Measurements from ENCODE around the gene PGA3. TPM values are rescaled to one million over a fixed set of nuclear protein-coding genes. Genes with fewer than 3 reads are reported as not detected.

PGA3 gene
- total RNA-seq, 1 donor from 2014 or later, result not detected

DNA sequence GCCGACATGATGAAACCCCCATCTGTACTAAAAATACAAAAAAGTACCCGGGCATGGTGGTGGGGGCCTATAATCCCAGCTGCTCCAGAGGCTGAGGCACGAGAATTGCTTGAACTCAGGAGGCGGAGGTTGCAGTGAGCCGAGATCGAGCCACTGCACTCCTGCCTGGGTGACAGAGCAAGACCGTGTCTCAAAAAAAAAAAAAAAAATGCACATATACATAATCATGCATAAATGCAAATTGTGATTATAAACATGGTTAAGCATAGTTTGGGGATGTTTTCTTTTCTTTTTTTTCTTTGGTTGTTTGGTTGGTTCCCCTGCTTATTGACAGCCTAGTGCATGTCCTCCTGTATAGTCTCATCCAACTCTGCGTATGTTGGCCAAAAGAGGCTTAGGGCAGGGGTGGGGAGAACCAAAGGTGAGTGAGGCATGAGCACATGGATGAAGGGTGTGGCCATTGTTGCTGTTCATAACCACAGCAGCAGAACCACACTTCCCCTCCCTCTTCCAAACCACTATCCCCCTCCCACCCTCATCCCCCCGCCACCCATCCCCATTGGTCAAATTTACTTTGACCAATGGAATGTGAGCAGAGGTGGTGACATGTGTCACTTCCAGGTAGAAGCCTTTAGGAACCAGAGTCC, 35.1 kb upstream of the PGA3 start:
- no peaks in the 10 kb centered on the region for H3K9me3 Mint-ChIP-seq (ENCODE audit: low read depth)
- H3K36me3 Mint-ChIP-seq (ENCODE audit: low read depth), result peaks cover 1% of the 10 kb centered on the region

DNA sequence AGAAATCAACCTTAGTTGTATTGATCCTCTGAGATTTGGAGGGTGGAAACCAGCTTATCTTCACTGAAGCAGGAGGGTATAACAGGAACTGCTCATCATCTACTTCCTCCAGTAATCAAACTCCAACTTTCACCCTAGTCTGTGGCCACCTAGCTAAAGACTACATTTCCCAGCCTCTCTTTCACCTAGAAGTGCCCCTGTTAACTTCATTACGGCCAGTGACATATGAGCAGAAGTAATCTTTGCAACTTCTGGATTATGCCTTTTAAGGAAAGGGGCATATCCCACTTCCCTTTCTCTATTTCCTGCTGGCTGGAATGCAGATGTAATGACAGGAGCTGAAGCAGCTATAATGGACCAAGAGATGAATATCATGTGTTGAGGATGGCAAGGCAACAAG, 34.5 kb upstream of the PGA3 start:
- Mint-ChIP-seq H3K9me3 (ENCODE audit: low read depth) (no peaks in the 10 kb centered on the region), H3K4me1 (ENCODE audit: low read depth) (no peaks in the 10 kb centered on the region), H3K4me3 (ENCODE audit: unreplicated experiment) (no peak overlapping the region), H3K36me3 (ENCODE audit: low read depth) (peaks cover 1% of the 10 kb centered on the region), H3K27me3 (ENCODE audit: low read depth) (peaks cover 20% of the 10 kb centered on the region), H3K27ac (ENCODE audit: unreplicated experiment) (no peak overlapping the region)
- DNase-seq (ENCODE audit: low spot score), result no peak
- TF ChIP-seq, protein P1, sequence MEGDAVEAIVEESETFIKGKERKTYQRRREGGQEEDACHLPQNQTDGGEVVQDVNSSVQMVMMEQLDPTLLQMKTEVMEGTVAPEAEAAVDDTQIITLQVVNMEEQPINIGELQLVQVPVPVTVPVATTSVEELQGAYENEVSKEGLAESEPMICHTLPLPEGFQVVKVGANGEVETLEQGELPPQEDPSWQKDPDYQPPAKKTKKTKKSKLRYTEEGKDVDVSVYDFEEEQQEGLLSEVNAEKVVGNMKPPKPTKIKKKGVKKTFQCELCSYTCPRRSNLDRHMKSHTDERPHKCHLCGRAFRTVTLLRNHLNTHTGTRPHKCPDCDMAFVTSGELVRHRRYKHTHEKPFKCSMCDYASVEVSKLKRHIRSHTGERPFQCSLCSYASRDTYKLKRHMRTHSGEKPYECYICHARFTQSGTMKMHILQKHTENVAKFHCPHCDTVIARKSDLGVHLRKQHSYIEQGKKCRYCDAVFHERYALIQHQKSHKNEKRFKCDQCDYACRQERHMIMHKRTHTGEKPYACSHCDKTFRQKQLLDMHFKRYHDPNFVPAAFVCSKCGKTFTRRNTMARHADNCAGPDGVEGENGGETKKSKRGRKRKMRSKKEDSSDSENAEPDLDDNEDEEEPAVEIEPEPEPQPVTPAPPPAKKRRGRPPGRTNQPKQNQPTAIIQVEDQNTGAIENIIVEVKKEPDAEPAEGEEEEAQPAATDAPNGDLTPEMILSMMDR (IDR thresholded peaks at IDR 0.05), result no peak

More for the DNA sequence above, 35.1 kb upstream of the PGA3 start:
- Mint-ChIP-seq H3K4me1 (ENCODE audit: low read depth) (no peaks in the 10 kb centered on the region), H3K27me3 (ENCODE audit: low read depth) (peaks cover 14% of the 10 kb centered on the region), H3K4me3 (ENCODE audit: unreplicated experiment) (no peak overlapping the region), H3K27ac (ENCODE audit: unreplicated experiment) (no peak overlapping the region)
- no peak for DNase-seq (ENCODE audit: low spot score)
- TF ChIP-seq, protein P1 (IDR thresholded peaks at IDR 0.05), result no peak

DNA sequence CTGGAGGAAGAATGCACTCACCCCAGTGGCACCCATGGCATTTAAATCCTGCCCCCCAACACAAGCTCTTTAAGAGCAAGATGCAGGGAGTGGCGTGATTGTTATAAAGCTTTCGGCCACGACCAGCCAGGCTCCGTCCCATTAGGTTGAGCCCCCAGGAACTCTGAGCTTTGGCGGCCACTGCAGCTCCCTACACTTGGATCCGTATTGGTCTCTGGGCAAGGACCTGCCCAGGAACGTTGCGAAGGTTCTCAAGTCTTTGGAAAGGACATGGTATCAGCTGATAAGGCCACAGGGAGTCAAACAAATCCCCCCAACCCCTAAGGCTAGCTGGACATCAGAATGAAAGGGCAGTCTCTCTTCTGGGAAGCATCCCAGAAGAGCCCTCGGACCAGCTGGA, 32.7 kb upstream of the PGA3 start:
- TF ChIP-seq, protein P1 (IDR thresholded peaks at IDR 0.05), result no peak
- Mint-ChIP-seq H3K36me3 (ENCODE audit: low read depth) (peaks cover 1% of the 10 kb centered on the region), H3K27me3 (ENCODE audit: low read depth) (peaks cover 32% of the 10 kb centered on the region), H3K4me1 (ENCODE audit: low read depth) (no peaks in the 10 kb centered on the region), H3K27ac (ENCODE audit: unreplicated experiment) (no peak overlapping the region), H3K9me3 (ENCODE audit: low read depth) (no peaks in the 10 kb centered on the region), H3K4me3 (ENCODE audit: unreplicated experiment) (no peak overlapping the region)
- DNase-seq (ENCODE audit: low spot score), result no peak

GRCh38 chr11:61171907-61172306, 31.4 kb upstream of the PGA3 start:
- no peak for DNase-seq (ENCODE audit: low spot score)
- TF ChIP-seq, protein P1 (IDR thresholded peaks at IDR 0.05), result no peak
- Mint-ChIP-seq H3K4me1 (ENCODE audit: low read depth) (no peaks in the 10 kb centered on the region), H3K36me3 (ENCODE audit: low read depth) (peaks cover 1% of the 10 kb centered on the region), H3K27me3 (ENCODE audit: low read depth) (peaks cover 44% of the 10 kb centered on the region), H3K9me3 (ENCODE audit: low read depth) (no peaks in the 10 kb centered on the region), H3K27ac (ENCODE audit: unreplicated experiment) (no peak overlapping the region), H3K4me3 (ENCODE audit: unreplicated experiment) (no peak overlapping the region)

GRCh38 chr11:61172356-61172755, 31.0 kb upstream of the PGA3 start:
- TF ChIP-seq, protein P1 (IDR thresholded peaks at IDR 0.05), result no peak
- no peak overlapping the region for H3K27ac Mint-ChIP-seq (ENCODE audit: unreplicated experiment)
- no peak overlapping the region for H3K4me3 Mint-ChIP-seq (ENCODE audit: unreplicated experiment)
- H3K27me3 Mint-ChIP-seq (ENCODE audit: low read depth), result peaks cover 44% of the 10 kb centered on the region
- no peaks in the 10 kb centered on the region for H3K4me1 Mint-ChIP-seq (ENCODE audit: low read depth)
- no peak for DNase-seq (ENCODE audit: low spot score)
- no peaks in the 10 kb centered on the region for H3K9me3 Mint-ChIP-seq (ENCODE audit: low read depth)
- peaks cover 1% of the 10 kb centered on the region for H3K36me3 Mint-ChIP-seq (ENCODE audit: low read depth)
